ENCODE data around the gene TSPAN8.

DNA sequence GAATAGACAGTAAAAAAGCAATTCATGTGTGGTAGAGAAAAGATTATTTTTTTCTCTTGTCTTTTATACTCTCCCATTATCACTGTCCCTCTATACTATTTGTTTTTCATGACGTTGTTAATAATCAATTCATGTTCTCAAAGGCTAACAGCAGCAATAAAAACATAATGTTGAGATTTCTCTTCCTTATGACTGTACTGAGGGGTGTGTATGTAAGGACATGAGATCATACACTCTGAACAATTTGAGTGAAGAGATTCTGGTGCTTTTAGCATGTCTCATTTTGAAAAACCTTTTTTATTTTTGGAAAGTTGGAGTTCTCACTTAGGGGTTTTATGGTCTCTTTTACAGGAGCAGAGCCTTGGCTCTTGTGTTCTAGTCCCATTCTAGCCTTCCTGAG is 3.8 kb upstream of the TSPAN8 start:
- TF ChIP-seq, protein P1, sequence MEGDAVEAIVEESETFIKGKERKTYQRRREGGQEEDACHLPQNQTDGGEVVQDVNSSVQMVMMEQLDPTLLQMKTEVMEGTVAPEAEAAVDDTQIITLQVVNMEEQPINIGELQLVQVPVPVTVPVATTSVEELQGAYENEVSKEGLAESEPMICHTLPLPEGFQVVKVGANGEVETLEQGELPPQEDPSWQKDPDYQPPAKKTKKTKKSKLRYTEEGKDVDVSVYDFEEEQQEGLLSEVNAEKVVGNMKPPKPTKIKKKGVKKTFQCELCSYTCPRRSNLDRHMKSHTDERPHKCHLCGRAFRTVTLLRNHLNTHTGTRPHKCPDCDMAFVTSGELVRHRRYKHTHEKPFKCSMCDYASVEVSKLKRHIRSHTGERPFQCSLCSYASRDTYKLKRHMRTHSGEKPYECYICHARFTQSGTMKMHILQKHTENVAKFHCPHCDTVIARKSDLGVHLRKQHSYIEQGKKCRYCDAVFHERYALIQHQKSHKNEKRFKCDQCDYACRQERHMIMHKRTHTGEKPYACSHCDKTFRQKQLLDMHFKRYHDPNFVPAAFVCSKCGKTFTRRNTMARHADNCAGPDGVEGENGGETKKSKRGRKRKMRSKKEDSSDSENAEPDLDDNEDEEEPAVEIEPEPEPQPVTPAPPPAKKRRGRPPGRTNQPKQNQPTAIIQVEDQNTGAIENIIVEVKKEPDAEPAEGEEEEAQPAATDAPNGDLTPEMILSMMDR (IDR thresholded peaks at IDR 0.05), result no peak
- no peak for TF ChIP-seq POLR2A (IDR thresholded peaks at IDR 0.05)
- no peak for TF ChIP-seq EP300 (IDR thresholded peaks at IDR 0.05)
